A549 (cell line): ENCODE results near the gene TMTC2.

Source experiments
- BHLHE40 ChIP-seq: IDR thresholded peaks from 2 replicates; pipeline ENCODE4 v1.6.1; 2012; ENCODE audit warnings: low read depth, low read length, inconsistent platforms
- CTCF ChIP-seq: fragments of >200 bp; sonication (Bioruptor Twin); formaldehyde crosslinking; IDR thresholded peaks from 3 replicates; pipeline ENCODE4 v1.5.1; 2016
- ESRRA ChIP-seq: fragments of 150-350 bp; IDR thresholded peaks from 2 replicates; pipeline ENCODE4 v1.6.1; 2014; ENCODE audit warnings: mild to moderate bottlenecking, low read length, borderline replicate concordance
- MAFK ChIP-seq: fragments of 450-650 bp; IDR thresholded peaks from 2 replicates; pipeline ENCODE4 v1.6.1; 2014; ENCODE audit not compliant: partially characterized antibody
- MAX ChIP-seq: IDR thresholded peaks from 2 replicates; pipeline ENCODE4 v1.6.1; 2012
- POLR2A ChIP-seq: IDR thresholded peaks from 2 replicates; pipeline ENCODE4 v1.6.1; 2012; ENCODE audit warnings: mild to moderate bottlenecking, low read length
- RAD21 ChIP-seq, 2 experiments: fragments of >200 bp in 1 of 2; sonication (Bioruptor Twin) in 1 of 2; formaldehyde crosslinking in 1 of 2; IDR thresholded peaks in 1 of 2; conservative IDR thresholded peaks in 1 of 2; 2 replicates in 1 of 2; 3 replicates in 1 of 2; pipeline ENCODE4 v1.6.1; 2012 to 2018; ENCODE audit warnings: inconsistent platforms in 1 of 2
- SMC3 ChIP-seq: fragments of >200 bp; sonication (Bioruptor Twin); formaldehyde crosslinking; IDR thresholded peaks from 3 replicates; pipeline ENCODE4 v1.6.1; 2018; ENCODE audit warnings: inconsistent platforms
- TP53 ChIP-seq: fragments of 250-450 bp; sonication (Bioruptor Pico); IDR thresholded peaks from 2 replicates; pipeline ENCODE4 v1.5.0; 2021; ENCODE audit warnings: mild to moderate bottlenecking, moderate library complexity
- USF2 ChIP-seq: fragments of 450-650 bp; IDR thresholded peaks from 2 replicates; pipeline ENCODE4 v1.6.1; 2014; ENCODE audit warnings: antibody characterized with exemption

GRCh38 chr12:82880442-82880901 lies 193.8 kb downstream of the TMTC2 start:
- no peak for TF ChIP-seq BHLHE40
- TF ChIP-seq USF2, result no peak
- TF ChIP-seq TP53, result no peak
- no peak for TF ChIP-seq SMC3
- TF ChIP-seq CTCF, result no peak
- TF ChIP-seq MAFK, result no peak
- no peak for TF ChIP-seq POLR2A
- TF ChIP-seq MAX, result no peak
- TF ChIP-seq RAD21 (conservative IDR thresholded peaks at IDR 0.05 in 1 of 2, IDR thresholded peaks at IDR 0.05 in 1 of 2), result no peak
- TF ChIP-seq ESRRA, result no peak
